PC-9 (cell line): Measurements from ENCODE around the gene ADPGK. TPM values are rescaled to one million over a fixed set of nuclear protein-coding genes. Genes with fewer than 3 reads are reported as not detected.

Experiments
- BruUV-seq: library from RNA; stranded (reverse); fragments of 400-500 nt; replicated peaks from 2 replicates; lab custom pipeline; 2021; lab: Mats Ljungman, UMichigan
- CTCF ChIA-PET: fragments of 300-600 bp; sonication (Branson Sonifier 250); formaldehyde crosslinking; loops from one replicate; lab custom pipeline; 2022; ENCODE audit warnings: antibody characterized with exemption; lab: Charles Lee
- POLR2A ChIA-PET: fragments of 300-600 bp; sonication (Branson Sonifier 250); formaldehyde crosslinking; loops from one replicate; lab custom pipeline; 2022; ENCODE audit warnings: antibody characterized with exemption; ENCODE audit not compliant: unreplicated experiment; lab: Charles Lee
- DNase-seq, 2 experiments: peaks; one replicate each; pipeline versions ENCODE4 v3.0.0 to v3.0.0-alpha.2; 2015 to 2022; ENCODE audit warnings: mixed read lengths in 1 of 2
- H2AFZ ChIP-seq: fragments of 200-600 bp; sonication (generic); 2 replicates; pipeline ENCODE4 v1.8.1; 2017; ENCODE audit warnings: antibody characterized with exemption
- H3F3A ChIP-seq: fragments of 200-600 bp; sonication (generic); 2 replicates; pipeline ENCODE4 v1.8.1; 2017; ENCODE audit warnings: antibody characterized with exemption, mild to moderate bottlenecking, low read depth; ENCODE audit not compliant: insufficient read depth
- H3K27ac ChIP-seq: fragments of 200-600 bp; sonication (generic); 2 replicates; pipeline ENCODE4 v1.6.1; 2016; ENCODE audit warnings: mixed run types
- H3K27me3 ChIP-seq: fragments of 200-600 bp; sonication (generic); 2 replicates; pipeline ENCODE4 v1.6.1; 2016; ENCODE audit warnings: low read depth, mixed run types; ENCODE audit not compliant: insufficient read depth
- H3K36me3 ChIP-seq: fragments of 200-600 bp; sonication (generic); 2 replicates; pipeline ENCODE4 v1.6.1; 2016; ENCODE audit warnings: low read depth, mixed run types
- H3K4me1 ChIP-seq: fragments of 200-600 bp; sonication (generic); replicated peaks from 2 replicates; pipeline ENCODE4 v1.6.1; 2016; ENCODE audit warnings: mixed run types; ENCODE audit not compliant: insufficient read depth
- H3K4me2 ChIP-seq: fragments of 200-600 bp; sonication (generic); 2 replicates; pipeline ENCODE4 v1.6.1; 2017; ENCODE audit warnings: mixed run types
- H3K4me3 ChIP-seq: fragments of 200-600 bp; sonication (generic); 2 replicates; pipeline ENCODE4 v1.6.1; 2016; ENCODE audit warnings: mixed run types
- H3K79me2 ChIP-seq: fragments of 200-600 bp; sonication (generic); 2 replicates; pipeline ENCODE4 v1.6.1; 2017; ENCODE audit warnings: low read depth, mixed run types
- H3K9me2 ChIP-seq: fragments of 200-600 bp; sonication (generic); 2 replicates; pipeline ENCODE4 v1.8.1; 2017; ENCODE audit warnings: mild to moderate bottlenecking; ENCODE audit not compliant: insufficient read depth
- H3K9me3 ChIP-seq: fragments of 200-600 bp; sonication (generic); 2 replicates; pipeline ENCODE4 v1.8.1; 2016; ENCODE audit warnings: low read depth; ENCODE audit not compliant: insufficient read depth
- H4K20me1 ChIP-seq: fragments of 200-600 bp; sonication (generic); 2 replicates; pipeline ENCODE4 v1.8.1; 2017; ENCODE audit not compliant: insufficient read depth
- EZH2 ChIP-seq: fragments of 200-600 bp; sonication (generic); IDR thresholded peaks from 2 replicates; pipeline ENCODE4 v1.8.0; 2017; ENCODE audit warnings: antibody characterized with exemption, low read depth
- intact Hi-C: fragments of 100-400 bp; cut with micrococcal nuclease; formaldehyde crosslinking; loops from one replicate; pipeline ENCODE4 v1.10.0; 2022; ENCODE audit not compliant: unreplicated experiment
- total RNA-seq: library from RNA; stranded (reverse); gene quantifications from 2 replicates; pipeline ENCODE4 v1.2.3, GENCODE V29; 2021
- TF ChIP-seq, protein P1 (sequence below): fragments of 200-600 bp; sonication (generic); conservative IDR thresholded peaks from 2 replicates; pipeline ENCODE4 v1.6.1; 2017; ENCODE audit warnings: mixed run types, antibody characterized with exemption, mild to moderate bottlenecking, moderate library complexity

ADPGK gene
- total RNA-seq, 1 experiment from 2014 or later = 40.3 TPM

DNA sequence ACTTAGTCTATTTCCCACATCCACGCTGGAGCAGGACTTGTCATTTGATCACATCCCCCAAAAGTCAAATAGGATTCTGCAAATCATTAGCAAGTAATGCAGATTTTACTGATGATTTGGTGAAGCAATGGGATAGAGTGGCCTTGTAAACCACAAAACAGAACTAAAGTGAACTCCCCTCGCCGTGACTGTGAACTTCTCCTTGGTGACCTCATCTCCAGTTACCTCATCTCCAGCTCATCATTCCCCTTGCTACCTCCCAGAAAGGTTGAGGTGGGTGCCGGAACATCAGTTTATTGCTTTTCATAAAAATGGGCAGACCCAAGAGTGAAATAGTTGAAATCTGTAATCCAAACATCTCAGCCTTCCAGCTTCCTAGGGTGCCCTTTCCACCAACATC lies 36.7 kb upstream of the ADPGK start:
- no TSS peak for BruUV-seq
- no peak for DNase-seq
- H3K4me3 ChIP-seq = no peak overlapping the region
- CTCF ChIA-PET = no interaction called here
- no peaks in the 10 kb centered on the region for H3K36me3 ChIP-seq
- H3K9me2 ChIP-seq = no peaks in the 10 kb centered on the region
- H3K4me1 ChIP-seq = no peaks in the 10 kb centered on the region
- intact Hi-C loops = no loop called here
- no peaks in the 10 kb centered on the region for H4K20me1 ChIP-seq
- H3K4me2 ChIP-seq = no peak overlapping the region
- no peak overlapping the region for H3K27ac ChIP-seq
- H3F3A ChIP-seq = no peaks in the 10 kb centered on the region
- H2AFZ ChIP-seq = no peak overlapping the region
- peaks cover 64% of the 10 kb centered on the region for H3K27me3 ChIP-seq
- POLR2A ChIA-PET = no interaction called here
- H3K79me2 ChIP-seq = no peaks in the 10 kb centered on the region
- TF ChIP-seq EZH2 = no peak
- TF ChIP-seq, protein P1, sequence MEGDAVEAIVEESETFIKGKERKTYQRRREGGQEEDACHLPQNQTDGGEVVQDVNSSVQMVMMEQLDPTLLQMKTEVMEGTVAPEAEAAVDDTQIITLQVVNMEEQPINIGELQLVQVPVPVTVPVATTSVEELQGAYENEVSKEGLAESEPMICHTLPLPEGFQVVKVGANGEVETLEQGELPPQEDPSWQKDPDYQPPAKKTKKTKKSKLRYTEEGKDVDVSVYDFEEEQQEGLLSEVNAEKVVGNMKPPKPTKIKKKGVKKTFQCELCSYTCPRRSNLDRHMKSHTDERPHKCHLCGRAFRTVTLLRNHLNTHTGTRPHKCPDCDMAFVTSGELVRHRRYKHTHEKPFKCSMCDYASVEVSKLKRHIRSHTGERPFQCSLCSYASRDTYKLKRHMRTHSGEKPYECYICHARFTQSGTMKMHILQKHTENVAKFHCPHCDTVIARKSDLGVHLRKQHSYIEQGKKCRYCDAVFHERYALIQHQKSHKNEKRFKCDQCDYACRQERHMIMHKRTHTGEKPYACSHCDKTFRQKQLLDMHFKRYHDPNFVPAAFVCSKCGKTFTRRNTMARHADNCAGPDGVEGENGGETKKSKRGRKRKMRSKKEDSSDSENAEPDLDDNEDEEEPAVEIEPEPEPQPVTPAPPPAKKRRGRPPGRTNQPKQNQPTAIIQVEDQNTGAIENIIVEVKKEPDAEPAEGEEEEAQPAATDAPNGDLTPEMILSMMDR = no peak
- no peaks in the 10 kb centered on the region for H3K9me3 ChIP-seq

DNA sequence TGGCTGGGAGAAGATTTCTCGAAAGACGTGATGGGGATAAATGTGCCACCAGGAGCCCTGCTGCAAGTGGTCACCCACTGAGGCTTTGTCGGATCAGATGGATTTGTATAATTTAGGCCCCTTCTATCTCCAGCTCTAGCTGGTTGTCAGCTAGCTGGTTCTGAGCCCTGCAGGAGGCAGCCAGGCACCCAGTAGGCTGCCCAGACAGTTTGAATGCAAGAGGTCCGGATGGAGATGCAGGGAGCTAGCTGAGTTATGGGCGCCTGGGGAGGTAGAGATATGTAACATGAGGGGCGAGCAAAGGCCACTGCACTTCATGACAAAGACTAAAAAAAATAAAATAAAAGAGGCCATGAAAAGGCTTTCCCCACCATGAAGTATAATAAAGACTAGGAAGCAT lies 35.1 kb upstream of the ADPGK start:
- TF ChIP-seq EZH2 = no peak
- TF ChIP-seq, protein P1 = no peak
- Histone ChIP-seq H3F3A (no peaks in the 10 kb centered on the region), H3K9me3 (no peaks in the 10 kb centered on the region), H3K36me3 (no peaks in the 10 kb centered on the region), H2AFZ (no peak overlapping the region), H3K9me2 (no peaks in the 10 kb centered on the region), H3K27me3 (peaks cover 79% of the 10 kb centered on the region), H3K4me2 (no peak overlapping the region), H3K4me1 (no peaks in the 10 kb centered on the region), H4K20me1 (no peaks in the 10 kb centered on the region), H3K79me2 (no peaks in the 10 kb centered on the region), H3K27ac (no peak overlapping the region), H3K4me3 (no peak overlapping the region)
- intact Hi-C loops = no loop called here
- CTCF ChIA-PET = no interaction called here
- no TSS peak for BruUV-seq
- POLR2A ChIA-PET = no interaction called here
- DNase-seq = no peak

DNA sequence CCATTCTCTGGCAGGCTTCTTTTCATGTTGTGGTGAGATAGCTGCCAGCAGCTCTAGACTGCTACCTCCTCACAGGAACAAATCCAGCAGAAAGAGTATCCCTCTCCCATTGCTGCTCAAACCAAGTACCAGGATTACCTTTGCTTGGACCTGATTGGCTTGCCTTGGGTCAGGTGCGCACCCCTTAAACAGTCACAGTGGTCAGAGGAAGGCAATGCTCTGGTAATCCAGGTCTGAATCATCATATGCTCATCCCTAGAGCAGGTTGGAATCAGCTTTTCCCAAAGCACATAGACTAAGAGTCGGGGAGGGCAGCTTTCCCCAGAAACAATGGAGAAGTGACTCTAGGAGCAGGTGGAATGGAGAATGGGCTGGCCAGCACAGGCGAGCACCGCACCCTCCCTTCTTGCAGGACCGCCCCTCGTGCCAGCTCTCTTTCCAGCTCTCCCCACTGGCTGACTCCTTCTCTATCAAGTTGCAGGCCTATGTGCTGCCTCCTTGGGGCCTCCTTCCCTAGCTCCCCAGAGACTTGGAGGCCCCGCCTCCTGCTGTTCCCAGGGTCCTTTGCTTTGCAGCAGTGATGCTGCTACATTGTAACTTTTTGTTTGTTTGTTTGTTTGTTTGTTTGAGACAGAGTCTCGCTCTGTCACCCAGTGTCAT lies 29.9 kb upstream of the ADPGK start:
- POLR2A ChIA-PET = no interaction called here

More for the DNA sequence above, 29.9 kb upstream of the ADPGK start:
- CTCF ChIA-PET = no interaction called here
- H2AFZ ChIP-seq = no peak overlapping the region
- H4K20me1 ChIP-seq = no peaks in the 10 kb centered on the region
- no peak overlapping the region for H3K27ac ChIP-seq
- H3K79me2 ChIP-seq = no peaks in the 10 kb centered on the region
- H3K9me2 ChIP-seq = no peaks in the 10 kb centered on the region
- no peaks in the 10 kb centered on the region for H3K4me1 ChIP-seq
- peaks cover 94% of the 10 kb centered on the region for H3K27me3 ChIP-seq
- no peak for DNase-seq
- no peaks in the 10 kb centered on the region for H3K9me3 ChIP-seq
- no peak overlapping the region for H3K4me3 ChIP-seq
- H3K4me2 ChIP-seq = no peak overlapping the region
- H3F3A ChIP-seq = no peaks in the 10 kb centered on the region
- no peaks in the 10 kb centered on the region for H3K36me3 ChIP-seq
- TF ChIP-seq, protein P1 = no peak
- TF ChIP-seq EZH2 = no peak
- no TSS peak for BruUV-seq
- intact Hi-C loops = no loop called here
